ENCODE measurements around the gene VRK2.
"Not testable (repeated sequence)": the region's sequence is repeated elsewhere in the genome, so short reads cannot be mapped to it uniquely, and the experiment has no call there.

Gene VRK2

GRCh38 chr2:58170334-58170933 is 123.8 kb downstream of the VRK2 start:
- DNase-seq, result not testable (repeated sequence)

GRCh38 chr2:58171831-58172230 is 125.2 kb downstream of the VRK2 start:
- not testable (repeated sequence) for DNase-seq

DNA sequence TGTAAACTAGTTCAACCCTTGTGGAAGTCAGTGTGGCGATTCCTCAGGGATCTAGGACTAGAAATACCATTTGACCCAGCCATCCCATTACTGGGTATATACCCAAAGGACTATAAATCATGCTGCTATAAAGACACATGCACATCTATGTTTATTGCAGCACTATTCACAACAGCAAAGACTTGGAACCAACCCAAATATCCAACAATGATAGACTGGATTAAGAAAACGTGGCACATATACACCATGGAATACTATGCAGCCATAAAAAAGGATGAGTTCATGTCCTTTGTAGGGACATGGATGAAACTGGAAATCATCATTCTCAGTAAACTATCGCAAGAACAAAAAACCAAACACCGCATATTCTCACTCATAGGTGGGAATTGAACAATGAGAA is 130.6 kb downstream of the VRK2 start:
- DNase-seq, result not testable (repeated sequence)

DNA sequence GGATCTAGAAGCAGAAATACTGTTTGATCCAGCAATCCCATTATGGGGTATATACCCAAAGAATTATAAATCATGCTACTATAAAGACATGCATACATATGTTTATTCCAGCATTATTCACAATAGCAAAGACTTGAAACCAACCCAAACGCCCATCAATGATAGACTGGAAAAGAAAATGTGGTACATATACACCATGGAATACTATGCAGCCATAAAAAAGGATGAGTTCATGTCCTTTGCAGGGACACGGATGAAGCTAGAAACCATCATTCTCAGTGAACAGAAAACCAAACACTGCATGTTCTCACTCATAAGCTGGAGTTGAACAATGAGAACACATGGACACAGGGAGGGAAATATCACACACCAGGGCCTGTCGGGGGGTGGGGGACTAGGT is 133.6 kb downstream of the VRK2 start:
- DNase-seq, result not testable (repeated sequence)

DNA sequence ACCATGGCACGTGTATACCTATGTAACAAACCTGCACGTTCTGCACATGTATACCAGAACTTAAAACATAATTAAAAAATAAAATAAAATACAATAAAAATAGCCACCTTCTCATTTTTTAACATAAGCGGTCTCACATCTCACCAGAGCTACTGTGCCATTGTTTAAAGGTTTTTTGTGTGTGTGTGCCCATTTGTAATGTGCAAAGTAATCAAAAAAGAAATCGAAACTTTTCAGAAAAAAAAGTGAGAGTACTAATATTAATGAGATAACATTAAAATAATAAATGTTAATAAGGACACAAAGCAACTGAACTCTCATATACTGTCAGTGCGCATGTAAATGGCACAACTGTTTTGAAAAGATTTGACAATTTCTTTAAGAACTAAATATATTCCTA is 134.0 kb downstream of the VRK2 start:
- no peak for DNase-seq

- DNase-seq, result no peak
These were observed 135.9 kb downstream of the VRK2 start for GRCh38 chr2:58182527-58182926.

GRCh38 chr2:58186501-58186900 is 139.9 kb downstream of the VRK2 start:
- DNase-seq, result no peak

DNA sequence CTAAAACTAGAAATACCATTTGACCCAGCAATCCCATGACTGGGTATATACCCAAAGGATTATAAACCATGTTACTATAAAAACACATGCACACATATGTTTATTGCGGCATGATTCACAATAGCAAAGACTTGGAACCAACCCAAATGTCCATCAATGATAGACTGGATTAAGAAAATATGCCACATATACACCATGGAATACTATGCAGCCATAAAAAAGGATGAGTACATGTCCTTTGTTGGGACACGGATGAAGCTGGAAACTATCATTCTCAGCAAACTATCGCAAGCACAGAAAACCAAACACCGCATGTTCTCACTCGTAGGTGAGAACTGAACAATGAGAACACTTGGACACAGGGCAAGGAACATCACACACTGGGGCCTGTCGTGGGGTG is 140.4 kb downstream of the VRK2 start:
- DNase-seq, result not testable (repeated sequence)

GRCh38 chr2:58194458-58194857 is 147.9 kb downstream of the VRK2 start:
- no peak for DNase-seq

GRCh38 chr2:58195662-58196061 is 149.1 kb downstream of the VRK2 start:
- no peak for DNase-seq

DNA sequence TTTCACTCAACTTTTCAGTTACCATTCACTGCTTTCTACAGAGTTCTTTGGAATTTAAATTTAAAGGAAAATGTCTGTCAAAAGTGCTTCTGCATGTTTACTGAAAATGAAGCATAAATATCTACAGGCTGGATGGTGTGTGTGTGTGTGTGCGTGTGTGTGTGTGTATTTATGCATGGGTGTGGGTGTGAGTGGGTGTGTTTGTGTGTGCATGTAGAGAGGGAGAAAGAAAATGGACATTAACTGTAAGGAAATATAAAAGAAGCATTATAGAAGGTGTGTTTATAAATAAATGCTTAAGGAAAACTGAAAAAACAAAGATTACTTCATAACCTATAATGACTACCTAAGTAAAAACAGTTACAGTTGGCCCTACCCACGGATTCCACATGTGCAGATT is 151.3 kb downstream of the VRK2 start:
- DNase-seq, result no peak

DNA sequence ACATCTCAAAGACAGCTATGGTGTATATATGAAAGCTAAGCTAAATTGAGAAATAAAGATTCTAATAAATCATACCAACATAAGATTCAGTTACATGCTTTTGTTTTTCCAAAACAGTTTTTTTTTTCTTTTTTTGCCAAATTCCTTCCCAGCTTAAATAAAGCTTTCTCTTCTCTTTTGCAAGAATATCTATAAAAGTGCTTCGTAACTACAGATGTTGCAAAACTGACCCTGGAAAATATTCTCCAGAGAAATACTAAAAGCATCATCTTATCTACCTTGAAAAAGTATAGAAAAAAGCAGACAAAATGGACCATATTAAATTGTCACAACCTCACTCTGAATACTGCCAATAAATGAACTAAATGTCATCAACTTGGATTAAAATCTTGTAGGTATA is 155.8 kb downstream of the VRK2 start:
- DNase-seq, result no peak

GRCh38 chr2:58203018-58203417 is 156.4 kb downstream of the VRK2 start:
- no peak for DNase-seq

- no peak for DNase-seq
These were observed 157.8 kb downstream of the VRK2 start for GRCh38 chr2:58204195-58204959.

GRCh38 chr2:58206785-58207184 is 160.2 kb downstream of the VRK2 start:
- no peak for DNase-seq

GRCh38 chr2:58207189-58207588 is 160.6 kb downstream of the VRK2 start:
- no peak for DNase-seq

Data from activated naive CD4-positive, alpha-beta T cell (primary cell).